CD4-positive, alpha-beta T cell (primary cell): Measurements from ENCODE around the gene SLC27A4. TPM values are rescaled to one million over a fixed set of nuclear protein-coding genes. Genes with fewer than 3 reads are reported as not detected.

Experiments
- ATAC-seq: fragments of 200-7000 bp; cut with Tn5 transposase; one replicate; pipeline ENCODE4 v1.10.0; 2022; ENCODE audit warnings: mild to moderate bottlenecking; ENCODE audit not compliant: poor library complexity
- CTCF ChIA-PET: fragments of 350-600 bp; sonication (Branson Sonifier 250); formaldehyde crosslinking; loops from one replicate; lab custom pipeline; 2021; ENCODE audit warnings: antibody characterized with exemption, inconsistent platforms; lab: Charles Lee
- POLR2A ChIA-PET: fragments of 350-600 bp; sonication (Branson Sonifier 250); formaldehyde crosslinking; loops from one replicate; lab custom pipeline; 2021; ENCODE audit warnings: antibody characterized with exemption, inconsistent platforms; lab: Charles Lee
- DNase-seq, 14 experiments: peaks; one replicate each; pipeline ENCODE4 v3.0.0-alpha.2; 2013 to 2020; ENCODE audit warnings: mixed read lengths in 2 of 14
- H3K27ac ChIP-seq, 2 donors: one replicate each; pipeline versions ENCODE4 v1.5.1 to v1.7.0; 2013; ENCODE audit warnings: low read length in 2 of 2, low read depth in 1 of 2, mild to moderate bottlenecking in 1 of 2
- H3K27me3 ChIP-seq, 2 experiments: 1 replicate in 1 of 2; 2 replicates in 1 of 2; pipeline versions ENCODE4 v1.6.1 to v1.7.0; 2013; ENCODE audit warnings: low read length in 2 of 2, control low read depth in 1 of 2, mild to moderate bottlenecking in 1 of 2, moderate library complexity in 1 of 2; ENCODE audit not compliant: insufficient read depth in 2 of 2, control insufficient read depth in 1 of 2
- H3K36me3 ChIP-seq: one replicate; pipeline ENCODE4 v1.6.1; 2013; ENCODE audit warnings: low read length, control low read depth; ENCODE audit not compliant: insufficient read depth
- H3K4me1 ChIP-seq: one replicate; pipeline ENCODE4 v1.6.1; 2013; ENCODE audit warnings: low read length, control low read depth; ENCODE audit not compliant: insufficient read depth
- H3K4me3 ChIP-seq: one replicate; pipeline ENCODE4 v1.5.1; 2013; ENCODE audit warnings: mild to moderate bottlenecking, low read length, moderate library complexity
- H3K9me3 ChIP-seq, 2 experiments: 1 replicate in 1 of 2; 2 replicates in 1 of 2; pipeline versions ENCODE4 v1.6.1 to v1.7.0; 2013; ENCODE audit warnings: low read length in 2 of 2, mild to moderate bottlenecking in 2 of 2, control low read depth in 1 of 2, moderate library complexity in 1 of 2; ENCODE audit not compliant: control insufficient read depth in 1 of 2, insufficient read depth in 1 of 2
- H3K27ac Mint-ChIP-seq: one replicate; pipeline ENCODE4 v1.8.0; 2020; ENCODE audit warnings: mixed read lengths
- H3K27me3 Mint-ChIP-seq: one replicate; pipeline ENCODE4 v1.8.0; 2021; ENCODE audit warnings: mixed read lengths
- H3K36me3 Mint-ChIP-seq: one replicate; pipeline ENCODE4 v1.8.0; 2021; ENCODE audit warnings: low read depth, mixed read lengths
- H3K4me1 Mint-ChIP-seq: one replicate; pipeline ENCODE4 v1.8.0; 2021; ENCODE audit warnings: low read depth, mixed read lengths
- H3K4me3 Mint-ChIP-seq: one replicate; pipeline ENCODE4 v1.8.0; 2020; ENCODE audit warnings: mild to moderate bottlenecking, mixed read lengths
- H3K9me3 Mint-ChIP-seq: one replicate; pipeline ENCODE4 v1.8.0; 2020; ENCODE audit warnings: mixed read lengths
- intact Hi-C, 2 experiments: fragments of 100-400 bp; cut with DNase I in 1 of 2; cut with micrococcal nuclease in 1 of 2; formaldehyde crosslinking; loops; one replicate each; pipeline versions ENCODE4 v1.15.1 to v1.9.0; 2023 to 2025; cut with DNase I, micrococcal nuclease
- total RNA-seq, 174 experiments: library from RNA in 2 of 174; stranded (reverse) in 2 of 174; gene quantifications; one replicate each; pipeline ENCODE4 v1.2.3 and lab custom pipeline; 2021 to 2026
- TF ChIP-seq, protein P1 (sequence below): fragments of 200-600 bp; IDR thresholded peaks from one replicate; pipeline ENCODE4 v1.8.0; 2022; ENCODE audit warnings: antibody characterized with exemption, mild to moderate bottlenecking

The SLC27A4 gene
- total RNA-seq, 2 experiments from 2014 or later = 2.2 to 3.1 TPM

DNA sequence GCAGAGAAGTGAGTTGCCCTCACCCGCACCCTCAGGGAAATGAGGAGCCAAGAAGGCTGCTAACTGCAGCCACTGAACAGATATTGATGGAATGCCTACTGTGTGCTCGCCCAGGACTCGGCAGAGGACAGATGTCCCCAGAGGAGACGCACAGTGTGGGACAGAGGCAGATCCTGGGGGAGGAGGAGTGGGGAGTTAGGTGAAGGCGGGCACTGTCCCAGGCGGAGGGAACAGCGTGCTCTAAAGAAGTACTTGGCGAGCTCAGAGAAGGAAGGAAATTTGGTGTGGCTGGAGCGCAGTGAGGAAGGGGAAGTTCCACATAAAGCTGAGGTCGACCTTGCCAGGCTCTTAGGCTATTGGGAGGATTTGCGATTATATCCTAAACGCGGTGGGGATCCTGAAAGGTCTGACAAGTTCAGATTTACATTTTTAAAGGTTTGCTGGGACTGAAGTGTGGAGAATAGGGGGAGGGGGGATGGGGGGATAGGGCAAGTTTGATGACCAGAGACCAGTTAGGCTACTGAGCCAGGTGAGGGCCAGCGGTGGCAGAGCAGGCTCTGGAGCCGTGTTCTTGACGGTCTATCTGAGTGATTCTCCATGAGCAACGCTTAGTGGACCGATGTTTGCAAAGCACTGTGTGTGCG is 56.8 kb downstream of the SLC27A4 start:
- Mint-ChIP-seq H3K4me1 (peaks cover 7% of the 10 kb centered on the region), H3K27me3 (peaks cover 3% of the 10 kb centered on the region), H3K36me3 (peaks cover 14% of the 10 kb centered on the region), H3K9me3 (no peaks in the 10 kb centered on the region), H3K4me3 (no peak overlapping the region), H3K27ac (no peak overlapping the region)
- Histone ChIP-seq H3K36me3 (peaks cover 5% of the 10 kb centered on the region), H3K4me1 (peaks cover 3% of the 10 kb centered on the region), H3K27me3 (no peaks in the 10 kb centered on the region), H3K27ac (no peak overlapping the region), H3K4me3 (no peak overlapping the region), H3K9me3 (no peaks in the 10 kb centered on the region)
- CTCF ChIA-PET = no interaction called here
- DNase-seq (peak in 1 of 14 experiments; percentile 13), ATAC-seq (no peak)
- TF ChIP-seq, protein P1, sequence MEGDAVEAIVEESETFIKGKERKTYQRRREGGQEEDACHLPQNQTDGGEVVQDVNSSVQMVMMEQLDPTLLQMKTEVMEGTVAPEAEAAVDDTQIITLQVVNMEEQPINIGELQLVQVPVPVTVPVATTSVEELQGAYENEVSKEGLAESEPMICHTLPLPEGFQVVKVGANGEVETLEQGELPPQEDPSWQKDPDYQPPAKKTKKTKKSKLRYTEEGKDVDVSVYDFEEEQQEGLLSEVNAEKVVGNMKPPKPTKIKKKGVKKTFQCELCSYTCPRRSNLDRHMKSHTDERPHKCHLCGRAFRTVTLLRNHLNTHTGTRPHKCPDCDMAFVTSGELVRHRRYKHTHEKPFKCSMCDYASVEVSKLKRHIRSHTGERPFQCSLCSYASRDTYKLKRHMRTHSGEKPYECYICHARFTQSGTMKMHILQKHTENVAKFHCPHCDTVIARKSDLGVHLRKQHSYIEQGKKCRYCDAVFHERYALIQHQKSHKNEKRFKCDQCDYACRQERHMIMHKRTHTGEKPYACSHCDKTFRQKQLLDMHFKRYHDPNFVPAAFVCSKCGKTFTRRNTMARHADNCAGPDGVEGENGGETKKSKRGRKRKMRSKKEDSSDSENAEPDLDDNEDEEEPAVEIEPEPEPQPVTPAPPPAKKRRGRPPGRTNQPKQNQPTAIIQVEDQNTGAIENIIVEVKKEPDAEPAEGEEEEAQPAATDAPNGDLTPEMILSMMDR = no peak
- intact Hi-C loops = no loop called here
- POLR2A ChIA-PET = no interaction called here

DNA sequence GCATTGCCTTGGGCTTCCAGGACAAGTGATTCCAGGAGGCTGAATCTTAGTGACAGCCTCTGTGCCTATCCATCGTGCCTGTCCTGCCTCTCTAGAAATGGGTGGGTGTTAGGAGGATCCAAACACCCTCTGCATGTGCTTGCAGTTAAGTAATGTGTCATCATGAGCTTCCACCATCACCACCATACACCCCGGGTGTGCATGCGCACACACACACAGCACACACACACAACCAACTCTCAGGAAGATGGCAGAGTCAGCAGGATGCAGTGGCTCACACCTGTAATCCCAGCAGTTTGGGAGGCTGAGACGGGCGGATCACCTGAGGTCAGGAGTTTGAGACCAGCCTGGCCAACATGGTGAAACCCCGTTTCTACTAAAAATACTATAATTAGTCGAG is 57.5 kb downstream of the SLC27A4 start:
- Histone ChIP-seq H3K9me3 (no peaks in the 10 kb centered on the region), H3K4me1 (peaks cover 3% of the 10 kb centered on the region), H3K27ac (no peak overlapping the region), H3K4me3 (no peak overlapping the region), H3K27me3 (no peaks in the 10 kb centered on the region), H3K36me3 (no peaks in the 10 kb centered on the region)
- DNase-seq (no peak), ATAC-seq (no peak)
- Mint-ChIP-seq H3K36me3 (peaks cover 12% of the 10 kb centered on the region), H3K27ac (no peak overlapping the region), H3K4me1 (peaks cover 7% of the 10 kb centered on the region), H3K9me3 (no peaks in the 10 kb centered on the region), H3K4me3 (no peak overlapping the region), H3K27me3 (peaks cover 3% of the 10 kb centered on the region)
- TF ChIP-seq, protein P1 = no peak
- intact Hi-C loops = no loop called here
- CTCF ChIA-PET = no interaction called here
- POLR2A ChIA-PET = no interaction called here

DNA sequence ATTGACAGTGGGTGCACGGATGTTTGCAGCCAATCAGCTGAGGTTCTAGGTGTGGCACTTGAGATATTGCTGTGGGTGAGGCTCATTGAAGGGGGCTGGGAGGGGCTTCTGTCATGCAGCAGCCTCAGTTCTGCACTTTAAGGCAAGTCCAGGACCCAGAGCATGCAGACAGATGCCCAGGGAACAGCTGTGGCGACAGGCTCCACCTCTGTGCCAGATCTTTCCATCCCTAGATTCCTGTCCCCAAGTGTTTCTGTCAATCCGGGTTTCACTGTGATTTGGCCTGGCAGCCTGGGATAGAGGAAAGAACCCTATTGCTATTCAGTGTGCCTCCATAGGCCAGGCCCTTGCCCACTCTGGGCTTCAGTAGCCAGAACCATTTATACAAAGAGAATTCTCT is 59.5 kb downstream of the SLC27A4 start:
- H3K36me3 Mint-ChIP-seq = no peaks in the 10 kb centered on the region
- DNase-seq (no peak), ATAC-seq (no peak)
- POLR2A ChIA-PET = no interaction called here
- no peaks in the 10 kb centered on the region for H3K27me3 ChIP-seq
- H3K4me3 Mint-ChIP-seq = no peak overlapping the region
- H3K36me3 ChIP-seq = no peaks in the 10 kb centered on the region
- peaks cover 7% of the 10 kb centered on the region for H3K4me1 Mint-ChIP-seq
- H3K4me1 ChIP-seq = peaks cover 3% of the 10 kb centered on the region
- H3K27ac ChIP-seq = no peak overlapping the region
- H3K4me3 ChIP-seq = no peak overlapping the region
- H3K9me3 ChIP-seq = no peaks in the 10 kb centered on the region
- H3K9me3 Mint-ChIP-seq = no peaks in the 10 kb centered on the region
- peaks cover 3% of the 10 kb centered on the region for H3K27me3 Mint-ChIP-seq
- CTCF ChIA-PET = no interaction called here
- no peak overlapping the region for H3K27ac Mint-ChIP-seq
- TF ChIP-seq, protein P1 = no peak
- intact Hi-C loops = no loop called here
